Stimulated activated CD8-positive, alpha-beta memory T cell treated with anti-CD3 and anti-CD28 coated beads, Interleukin-12 subunit alpha, Interleukin-12 subunit beta, amount 100 ng/mL, for 4 hours (primary cell): ENCODE data around the gene PTPRA.
"Not testable (repeated sequence)": the region's sequence is repeated elsewhere in the genome, so short reads cannot be mapped to it uniquely, and the experiment has no call there.

Experiments
- DNase-seq: peaks from one replicate; pipeline ENCODE4 v3.0.0-alpha.2; 2020; ENCODE audit warnings: low read depth

Gene PTPRA

DNA sequence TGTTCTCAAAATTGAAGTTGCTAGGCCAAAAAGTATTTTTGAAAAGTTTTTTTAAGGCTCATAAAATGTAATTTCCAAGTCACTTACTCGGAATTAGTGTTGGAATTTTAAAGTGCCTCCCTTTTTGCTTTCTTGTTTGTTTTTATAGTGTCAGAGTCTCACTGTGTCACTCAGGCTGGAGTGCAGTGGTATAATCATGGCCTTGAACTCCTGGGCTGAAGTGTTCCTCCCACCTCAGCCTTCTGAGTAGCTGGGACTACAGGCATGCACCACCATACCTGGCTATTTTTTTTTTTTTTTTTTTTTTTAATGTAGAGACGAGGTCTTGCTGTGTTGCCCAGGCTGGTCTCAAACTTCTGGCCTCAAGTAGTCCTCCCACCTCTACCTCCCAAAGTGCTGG lies 130.1 kb downstream of the PTPRA start:
- no peak for DNase-seq

DNA sequence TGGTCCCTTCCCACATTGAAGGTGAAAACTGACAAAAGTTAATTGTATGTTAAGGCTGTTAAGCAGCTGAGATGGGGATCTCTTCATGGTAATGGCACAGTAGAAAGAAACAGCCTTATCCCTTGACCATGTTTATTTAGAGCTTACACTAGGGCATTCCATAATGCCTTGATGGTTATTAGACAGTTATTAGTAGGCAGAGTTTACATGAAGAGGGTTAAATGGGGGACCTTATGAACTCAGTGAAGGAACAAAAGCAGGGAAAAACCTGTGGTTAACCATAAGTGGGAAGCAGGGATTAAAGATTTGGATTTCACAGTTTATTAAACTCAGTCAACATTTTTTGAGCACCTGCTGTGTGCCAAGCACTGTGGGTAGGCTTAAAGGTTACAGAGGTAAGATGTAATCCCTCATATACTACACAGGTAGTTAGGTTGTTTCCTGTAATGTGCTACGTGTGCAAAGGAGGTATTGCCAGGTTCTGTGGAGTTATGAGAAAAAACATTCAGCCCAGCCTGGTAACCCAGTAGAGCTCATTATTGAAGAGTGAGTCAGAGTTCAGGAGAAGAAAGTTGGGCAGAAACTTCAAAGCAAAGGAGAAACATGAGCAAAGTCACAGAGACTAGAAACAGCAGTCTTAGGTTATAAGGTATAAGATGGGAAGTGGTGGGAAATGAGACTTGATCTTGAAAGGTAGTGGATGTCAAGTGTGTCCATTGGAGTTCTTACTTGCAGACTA lies 137.9 kb downstream of the PTPRA start:
- DNase-seq: no peak

DNA sequence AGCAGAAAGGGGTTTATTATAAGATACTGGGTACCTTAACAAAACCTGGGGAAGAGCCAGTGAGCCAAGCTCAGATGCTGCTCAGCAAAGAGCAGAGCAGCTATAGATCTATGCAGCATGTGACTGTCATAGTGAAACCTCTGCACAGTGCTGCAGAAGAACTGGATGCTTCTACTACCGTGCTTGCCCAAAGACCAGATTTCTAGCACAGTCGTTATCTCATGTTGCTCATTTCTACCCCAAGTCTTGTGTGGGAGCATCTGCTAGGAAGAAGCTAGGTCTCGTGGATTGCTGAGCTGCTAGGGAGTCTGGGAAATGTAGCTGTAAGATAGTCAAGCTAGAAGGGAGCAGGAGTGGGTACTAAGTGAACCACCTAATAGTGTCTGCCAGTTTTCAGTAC lies 138.5 kb downstream of the PTPRA start:
- no peak for DNase-seq

DNA sequence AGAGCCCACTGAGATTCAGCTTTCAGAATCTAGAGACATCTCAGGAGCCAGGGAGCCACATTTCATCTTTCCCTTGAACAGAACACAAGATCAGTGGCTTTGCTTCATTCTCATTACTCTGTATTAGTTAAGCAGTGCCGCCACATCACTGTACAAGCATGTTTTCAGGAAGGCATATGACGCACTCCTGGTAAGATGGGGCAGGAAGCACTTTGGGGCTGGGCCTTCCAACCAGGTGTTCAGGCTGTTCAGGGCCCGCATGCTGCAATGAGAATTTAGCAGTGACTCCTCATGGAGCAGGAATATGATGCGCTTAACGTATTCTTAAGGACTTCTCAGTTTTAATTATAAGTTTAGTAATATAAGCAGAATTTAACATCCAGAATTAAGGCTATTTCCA lies 140.5 kb downstream of the PTPRA start:
- no peak for DNase-seq

DNA sequence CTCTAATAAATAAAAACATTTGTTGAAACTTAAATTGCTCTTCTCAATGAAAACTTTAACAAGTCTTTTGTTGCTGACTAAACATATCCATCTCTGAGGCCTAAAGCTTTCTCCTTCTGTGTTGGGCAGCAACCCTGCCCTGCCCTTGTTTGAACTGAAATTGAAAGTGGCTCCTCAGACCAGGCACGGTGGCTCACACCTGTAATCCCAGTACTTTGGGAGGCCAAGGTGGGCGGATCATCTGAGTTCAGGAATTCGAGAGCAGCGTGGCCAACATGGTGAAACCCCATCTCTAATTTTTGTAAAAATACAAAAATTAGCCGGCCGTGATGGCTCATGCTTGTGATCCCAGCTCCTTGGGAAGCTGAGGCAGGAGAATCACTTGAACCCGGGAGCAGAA lies 140.9 kb downstream of the PTPRA start:
- no peak for DNase-seq

DNA sequence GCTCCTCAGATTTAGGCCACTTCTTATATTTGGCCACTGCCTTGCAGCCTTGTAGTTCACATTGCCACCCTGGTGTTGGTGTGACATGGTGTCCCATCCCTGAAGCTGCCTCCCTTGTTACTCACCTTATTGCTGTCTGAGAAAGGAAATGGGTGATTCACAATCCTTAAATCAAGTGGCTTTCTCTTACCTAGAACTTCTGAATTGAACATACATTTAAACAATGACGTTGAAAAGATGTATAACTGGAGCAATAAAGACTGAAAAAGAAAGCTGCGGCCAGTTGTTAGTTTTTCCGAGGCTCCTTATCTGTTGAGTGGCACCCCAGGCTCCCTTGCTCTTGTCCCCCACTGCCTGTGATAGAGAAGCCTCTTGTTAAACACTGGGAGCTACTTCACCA lies 141.4 kb downstream of the PTPRA start:
- no peak for DNase-seq

DNA sequence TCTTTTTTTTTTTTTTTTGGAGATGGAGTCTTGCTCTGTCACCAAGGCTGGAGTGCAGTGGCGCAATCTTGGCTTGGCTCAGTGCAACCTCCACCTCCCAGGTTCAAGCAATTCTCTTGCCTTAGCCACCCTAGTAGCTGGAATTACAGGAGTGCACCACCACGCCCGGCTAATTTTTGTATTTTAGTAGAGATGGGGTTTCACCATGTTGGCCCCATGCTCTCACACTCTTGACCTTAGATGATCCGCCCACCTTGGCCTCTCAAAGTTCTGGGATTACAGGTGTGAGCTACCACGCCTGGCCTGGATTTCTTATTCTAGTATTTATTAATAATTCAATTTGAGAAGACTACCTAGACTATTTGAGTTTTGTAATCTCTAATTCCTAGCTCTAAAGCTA lies 142.0 kb downstream of the PTPRA start:
- not testable (repeated sequence) for DNase-seq

DNA sequence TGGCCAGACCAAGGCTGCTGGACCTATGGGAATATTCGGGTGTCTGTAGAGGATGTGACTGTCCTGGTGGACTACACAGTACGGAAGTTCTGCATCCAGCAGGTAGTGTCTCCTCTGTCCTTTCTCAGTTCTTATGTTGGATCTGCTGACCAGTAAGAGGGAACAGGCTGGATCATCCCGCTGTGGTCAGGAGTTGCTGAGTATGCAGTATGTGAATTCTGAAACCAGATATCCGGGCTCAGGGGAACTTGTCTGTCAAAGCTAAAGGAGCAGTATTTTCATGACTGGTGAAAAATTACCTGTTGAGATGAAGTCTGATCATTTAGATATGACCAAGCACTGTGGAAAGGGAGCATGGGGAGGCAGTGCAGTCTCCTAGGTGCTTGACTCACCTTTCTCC lies 148.0 kb downstream of the PTPRA start:
- DNase-seq: no peak

DNA sequence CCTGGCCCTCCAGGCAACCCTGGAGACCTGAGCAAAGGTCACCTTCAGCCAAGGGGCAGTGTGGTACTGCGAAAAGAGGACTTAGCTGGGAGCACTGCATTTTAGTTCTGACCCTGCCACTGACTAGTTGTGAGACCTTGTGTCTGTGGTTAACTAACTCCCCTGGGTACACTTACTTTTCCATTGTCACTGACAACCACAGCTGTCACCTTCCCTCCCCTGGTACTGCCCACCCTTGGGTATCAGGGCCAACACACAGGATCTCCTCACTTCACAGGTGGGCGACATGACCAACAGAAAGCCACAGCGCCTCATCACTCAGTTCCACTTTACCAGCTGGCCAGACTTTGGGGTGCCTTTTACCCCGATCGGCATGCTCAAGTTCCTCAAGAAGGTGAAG lies 148.5 kb downstream of the PTPRA start:
- no peak for DNase-seq

DNA sequence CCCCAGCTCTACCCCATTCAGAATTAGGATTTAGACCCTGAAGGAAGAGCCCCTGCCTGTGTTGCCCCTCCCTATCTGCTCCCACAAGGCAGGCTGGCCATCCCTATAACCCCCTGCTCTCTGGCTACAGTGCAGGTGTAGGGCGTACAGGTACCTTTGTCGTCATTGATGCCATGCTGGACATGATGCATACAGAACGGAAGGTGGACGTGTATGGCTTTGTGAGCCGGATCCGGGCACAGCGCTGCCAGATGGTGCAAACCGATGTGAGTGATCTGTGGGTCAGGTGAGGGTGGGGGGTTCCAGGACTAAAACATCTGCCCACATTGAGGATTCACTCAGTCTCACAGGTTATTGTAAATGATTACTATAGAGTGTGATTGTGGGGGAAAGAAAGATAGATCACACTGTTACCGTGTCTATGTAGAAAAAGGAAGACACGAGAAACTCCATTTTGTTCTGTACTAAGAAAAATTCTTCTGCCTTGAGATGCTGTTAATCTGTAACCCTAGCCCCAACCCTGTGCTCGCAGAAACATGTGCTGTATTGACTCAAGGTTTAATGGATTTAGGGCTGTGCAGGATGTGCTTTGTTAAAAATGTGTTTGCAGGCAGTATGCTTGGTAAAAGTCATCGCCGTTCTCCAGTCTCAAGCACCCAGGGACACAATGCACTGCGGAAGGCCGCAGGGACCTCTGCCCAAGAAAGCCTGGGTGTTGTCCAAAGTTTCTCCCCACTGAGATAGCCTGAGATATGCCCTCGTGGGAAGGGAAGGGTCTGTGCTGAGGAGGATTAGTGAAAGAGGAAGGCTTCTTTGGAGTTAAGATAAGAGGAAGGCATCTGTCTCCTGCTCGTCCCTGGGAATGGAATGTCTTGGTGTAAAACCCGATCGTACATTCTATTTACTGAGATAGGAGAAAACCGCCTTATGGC lies 149.5 kb downstream of the PTPRA start:
- DNase-seq: not testable (repeated sequence)

DNA sequence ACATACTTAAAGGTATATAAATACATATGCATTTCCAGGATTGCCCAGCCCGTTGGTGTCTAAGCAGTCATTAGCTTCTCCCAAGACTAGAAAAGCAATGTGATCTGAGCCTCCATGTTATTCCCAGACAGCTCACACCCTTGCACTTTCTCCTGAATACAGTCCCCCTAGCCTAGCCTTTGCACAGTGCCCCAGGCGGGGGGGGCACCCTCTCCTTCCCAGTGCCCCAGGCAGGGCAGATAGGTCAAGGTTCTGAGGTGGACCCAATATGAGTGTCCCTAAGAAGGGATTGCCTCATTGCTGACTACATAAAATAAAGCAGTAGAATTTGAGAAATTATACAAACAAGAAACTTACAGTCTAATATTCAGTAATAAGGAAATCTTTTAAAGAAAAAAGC lies 154.7 kb downstream of the PTPRA start:
- DNase-seq: no peak

DNA sequence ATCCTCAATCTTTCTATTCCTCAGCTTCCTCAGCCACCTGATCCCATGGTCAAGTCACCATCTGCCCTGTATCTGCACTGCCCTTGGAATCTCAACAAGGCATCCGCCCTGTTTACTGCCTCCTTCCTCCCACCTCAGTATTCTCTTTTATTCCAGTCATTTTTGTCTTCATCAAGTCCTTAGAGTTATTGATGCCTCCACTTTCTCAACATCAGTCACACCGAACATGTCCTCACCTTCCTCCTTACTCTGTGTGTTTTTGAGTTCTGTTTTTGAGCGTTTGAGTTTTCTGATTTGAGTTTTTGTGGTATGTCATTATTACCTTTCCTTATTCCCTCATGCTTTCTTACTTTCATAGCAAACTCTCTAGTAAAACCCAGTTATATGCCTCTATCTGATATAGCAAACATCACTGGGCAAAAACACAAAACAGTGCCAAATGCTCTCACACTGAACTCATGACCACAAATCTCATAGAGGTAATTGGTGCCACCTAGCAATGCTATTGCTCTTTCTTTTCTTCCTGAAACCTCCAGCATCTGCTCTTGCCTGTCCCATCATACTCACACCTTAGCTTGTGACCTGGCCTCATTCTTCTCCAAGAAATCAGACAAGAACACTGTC lies 158.4 kb downstream of the PTPRA start:
- no peak for DNase-seq

DNA sequence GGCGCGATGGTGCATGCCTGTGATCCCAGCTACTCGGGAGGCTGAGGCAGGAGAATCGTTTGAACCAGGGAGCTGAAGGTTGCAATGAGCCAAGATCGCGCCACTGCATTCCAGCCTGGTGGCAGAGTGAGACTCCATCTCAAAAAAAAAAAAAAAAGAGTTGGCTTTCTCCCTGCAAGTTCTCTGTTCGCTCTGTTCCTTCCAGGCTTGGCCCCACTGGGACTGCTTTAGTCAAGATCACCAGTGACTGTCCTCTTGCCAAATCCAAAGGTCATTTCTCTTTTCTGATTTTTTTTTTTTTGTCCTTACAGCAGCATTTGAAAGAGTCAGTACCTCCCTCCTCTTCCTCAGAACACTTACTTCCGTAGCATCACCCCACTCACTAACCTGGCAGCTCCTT lies 159.3 kb downstream of the PTPRA start:
- DNase-seq: no peak

DNA sequence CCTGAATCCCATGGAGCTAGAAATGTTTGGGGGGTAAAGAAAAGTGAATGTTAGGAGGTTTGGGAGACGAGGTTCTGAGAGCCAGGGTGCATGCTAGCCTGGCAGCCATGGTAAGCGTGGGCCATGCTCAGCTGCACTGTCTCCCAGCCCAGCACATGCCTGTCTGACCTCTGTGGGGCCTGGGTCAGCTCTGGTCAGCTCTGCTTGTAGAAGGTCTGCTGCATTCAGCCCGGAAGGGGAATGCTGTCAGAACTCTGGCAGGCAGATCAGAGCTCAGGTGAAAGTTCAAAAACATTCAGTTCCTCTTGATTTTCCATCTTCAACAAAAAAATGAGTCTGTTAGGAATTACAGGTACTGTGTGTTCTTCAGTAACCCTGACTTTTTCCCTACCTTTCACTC lies 164.4 kb downstream of the PTPRA start:
- no peak for DNase-seq

DNA sequence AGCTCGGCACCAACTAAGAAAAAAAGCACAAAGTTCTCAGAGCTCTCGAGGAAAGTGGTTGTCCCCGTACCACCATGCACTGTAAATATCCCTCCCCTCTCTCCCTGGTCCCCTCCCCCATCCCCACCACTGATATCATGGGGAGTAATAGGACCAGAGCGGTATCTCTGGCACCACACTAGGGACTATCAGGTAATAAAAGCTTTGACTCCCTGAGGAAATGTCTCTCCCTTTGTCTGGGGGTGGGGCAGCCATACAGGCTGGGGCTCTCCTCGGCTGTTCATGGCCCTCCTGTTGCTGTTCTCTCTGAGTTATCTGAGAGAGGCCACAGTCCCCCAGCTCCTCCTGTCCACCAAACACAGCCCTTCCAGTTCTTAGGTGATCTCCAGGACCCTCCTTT lies 165.2 kb downstream of the PTPRA start:
- DNase-seq: no peak

DNA sequence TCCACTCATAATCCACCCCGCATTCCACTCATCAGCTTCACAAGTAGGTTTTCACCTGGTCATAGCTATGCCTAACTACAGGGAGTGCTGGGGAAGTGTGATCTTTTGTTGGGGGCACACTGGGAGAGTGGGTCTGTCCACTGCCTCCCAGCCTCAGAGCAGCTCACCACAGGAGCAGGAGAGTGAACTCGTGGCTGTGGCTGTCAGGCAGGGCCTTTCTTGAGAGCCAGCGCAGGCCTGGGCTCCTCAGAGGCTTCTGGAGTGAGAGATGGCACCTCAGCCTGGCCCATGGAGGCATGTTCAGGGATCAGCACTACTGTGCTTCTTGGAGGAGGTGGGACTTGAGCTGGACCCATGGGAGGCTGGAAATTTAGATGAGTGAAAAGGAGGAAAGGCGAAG lies 166.1 kb downstream of the PTPRA start:
- no peak for DNase-seq

DNA sequence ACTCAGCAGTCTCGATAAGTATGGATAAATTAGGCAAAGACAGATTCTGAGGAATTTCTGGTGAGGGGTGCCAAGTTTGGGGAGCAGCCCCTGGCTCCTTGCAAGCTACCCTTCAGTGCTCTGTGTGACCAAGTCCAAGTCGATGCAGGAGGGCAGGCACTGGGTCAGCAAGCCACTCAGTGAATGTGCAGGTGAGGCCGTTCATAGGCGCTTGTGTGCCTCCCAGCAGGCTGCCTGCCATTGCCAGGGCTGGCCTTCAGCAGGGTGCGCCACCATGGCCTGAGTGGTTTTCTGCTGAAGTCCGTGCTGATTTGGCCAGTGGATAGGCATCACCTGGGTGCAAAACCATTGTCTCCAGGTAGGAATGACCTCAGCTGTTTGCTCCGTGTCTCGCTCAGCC lies 166.8 kb downstream of the PTPRA start:
- DNase-seq: no peak

DNA sequence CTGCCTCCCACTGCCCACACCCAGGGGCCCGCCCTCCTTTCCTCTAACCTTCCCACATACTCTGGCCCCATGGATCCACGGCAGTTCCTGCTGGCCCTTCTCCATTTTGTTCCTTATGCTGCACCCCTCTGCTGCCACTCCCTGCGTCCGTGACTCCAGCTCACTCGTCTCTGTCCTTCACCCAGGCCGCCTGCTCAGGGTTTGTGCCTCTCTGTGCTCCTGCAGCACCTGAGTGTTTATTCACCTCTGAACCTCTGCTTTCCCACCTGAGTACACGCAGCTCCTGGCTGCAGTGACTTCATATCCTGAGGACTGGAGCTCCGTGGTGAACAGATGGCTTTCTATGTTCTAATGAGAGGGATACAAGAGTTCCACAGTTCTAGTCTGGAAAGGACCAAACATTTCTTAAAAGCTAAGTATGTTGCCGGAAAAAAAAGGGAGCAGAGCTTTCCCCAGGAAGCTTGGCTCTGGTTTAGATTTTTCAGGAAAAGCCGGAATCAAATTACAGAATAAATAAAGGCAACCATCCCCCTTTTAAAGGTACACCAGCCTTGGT lies 168.7 kb downstream of the PTPRA start:
- no peak for DNase-seq

DNA sequence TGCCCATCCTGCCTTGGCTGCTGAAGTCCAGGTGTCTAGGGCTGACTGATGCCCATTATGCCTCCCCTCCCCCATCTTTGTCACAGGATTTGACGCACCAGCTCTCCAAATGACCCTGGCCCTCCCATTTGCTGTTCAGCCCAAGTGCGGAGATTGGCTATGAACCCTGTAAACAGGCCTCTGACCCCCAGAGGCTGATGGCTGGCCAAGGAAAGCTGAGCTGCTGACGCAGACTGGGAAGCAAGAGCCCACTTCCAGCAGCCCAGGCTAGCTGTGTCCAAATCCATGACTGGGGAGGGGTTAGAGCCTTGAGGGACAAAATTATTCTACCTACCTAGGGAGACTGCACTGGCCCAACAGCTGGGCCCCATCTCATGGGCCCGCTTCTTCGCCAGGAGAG lies 169.3 kb downstream of the PTPRA start:
- DNase-seq: no peak

DNA sequence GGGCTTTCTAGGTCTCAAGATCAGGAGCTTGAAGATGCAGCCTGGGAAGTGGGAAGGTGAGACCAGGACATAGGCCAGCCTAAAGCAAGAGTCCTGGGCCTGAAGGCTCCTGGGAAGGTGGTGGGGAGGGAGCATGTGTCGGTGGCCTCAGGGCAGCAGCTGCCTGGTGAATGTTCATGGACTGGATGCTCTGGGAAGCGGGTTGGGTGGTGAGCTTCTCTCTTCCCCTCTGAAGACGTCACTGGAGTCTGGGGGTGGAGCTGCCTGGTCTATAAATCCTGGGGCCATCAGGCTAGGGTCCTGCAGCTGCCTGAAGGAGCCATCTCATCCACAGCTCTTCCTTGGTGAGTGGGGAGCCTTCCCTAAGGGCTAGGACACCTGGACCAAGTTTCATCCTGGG lies 170.0 kb downstream of the PTPRA start, which contains the start of gene GNRH2:
TSS of gene GNRH2 (plus strand) at position 301 of the 400 bp plus-strand sequence. CDS start 793 bp downstream, outside the sequence.
- DNase-seq: no peak

DNA sequence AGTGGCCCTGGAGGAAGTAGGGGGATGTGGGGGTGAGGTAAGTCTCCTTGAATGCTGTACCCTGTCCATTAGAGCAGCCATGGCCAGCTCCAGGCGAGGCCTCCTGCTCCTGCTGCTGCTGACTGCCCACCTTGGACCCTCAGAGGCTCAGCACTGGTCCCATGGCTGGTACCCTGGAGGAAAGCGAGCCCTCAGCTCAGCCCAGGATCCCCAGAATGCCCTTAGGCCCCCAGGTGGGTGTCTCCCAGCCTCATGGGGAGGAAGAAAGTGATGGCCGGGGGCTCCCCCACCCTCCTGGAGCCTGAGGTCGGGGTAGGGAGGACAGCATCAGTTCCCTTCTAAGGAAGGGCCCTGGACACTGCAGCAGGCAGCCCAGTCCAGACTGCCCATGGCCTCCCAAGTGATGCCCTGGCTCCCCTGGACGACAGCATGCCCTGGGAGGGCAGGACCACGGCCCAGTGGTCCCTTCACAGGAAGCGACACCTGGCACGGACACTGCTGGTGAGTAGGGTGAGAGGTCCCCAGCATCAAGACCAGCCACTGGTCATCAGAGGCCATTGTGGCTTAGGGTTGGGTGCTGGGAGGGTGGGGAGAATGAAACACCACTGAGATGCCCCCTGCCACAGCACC lies 171.2 kb downstream of the PTPRA start:
- no peak for DNase-seq
